Upper lobe of left lung (tissue), 6 donors: Measurements from ENCODE around the gene ARMH3. TPM values are rescaled to one million over a fixed set of nuclear protein-coding genes. Genes with fewer than 3 reads are reported as not detected.

Source experiments
- ATAC-seq, 2 donors: fragments of 200-7000 bp; cut with Tn5 transposase; one replicate each; pipeline ENCODE4 v1.9.1; 2022; ENCODE audit warnings: mild to moderate bottlenecking in 2 of 2, moderate library complexity in 2 of 2; ENCODE audit not compliant: low FRiP score in 2 of 2
- DNase-seq, 2 donors: peaks; one replicate each; pipeline ENCODE4 v3.0.0-alpha.2; 2019 to 2020
- H3K27ac ChIP-seq, 4 donors: fragments of 200-600 bp; sonication (generic); one replicate each; pipeline ENCODE4 v1.5.1; 2016 to 2019
- H3K27me3 ChIP-seq, 4 donors: fragments of 200-600 bp; sonication (generic); one replicate each; pipeline ENCODE4 v1.5.1; 2017 to 2019
- H3K36me3 ChIP-seq, 4 donors: fragments of 200-600 bp; sonication (generic); one replicate each; pipeline ENCODE4 v1.5.1; 2016 to 2019
- H3K4me1 ChIP-seq, 4 donors: fragments of 200-600 bp; sonication (generic); one replicate each; pipeline ENCODE4 v1.5.1; 2018 to 2019
- H3K4me3 ChIP-seq, 4 donors: fragments of 200-600 bp; sonication (generic); one replicate each; pipeline ENCODE4 v1.5.1; 2017 to 2019; ENCODE audit warnings: mild to moderate bottlenecking in 2 of 4, moderate library complexity in 1 of 4
- H3K9me3 ChIP-seq, 4 donors: fragments of 200-600 bp; sonication (generic); one replicate each; pipeline ENCODE4 v1.5.1; 2018 to 2019
- CTCF ChIP-seq, 6 experiments: fragments of 450-650 bp in 4 of 6; fragments of 200-600 bp in 2 of 6; sonication (generic) in 2 of 6; IDR thresholded peaks; one replicate each; pipeline ENCODE4 v1.5.1; 2016 to 2019; ENCODE audit warnings: antibody characterized with exemption in 6 of 6
- EP300 ChIP-seq, 4 donors: sonication (generic); formaldehyde crosslinking; IDR thresholded peaks; one replicate each; pipeline ENCODE4 v1.5.1; 2017; ENCODE audit warnings: antibody characterized with exemption in 4 of 4, control low read depth in 2 of 4
- POLR2A ChIP-seq, 4 donors: fragments of 450-650 bp; IDR thresholded peaks; one replicate each; pipeline ENCODE4 v1.5.1; 2016 to 2017; ENCODE audit warnings: antibody characterized with exemption in 4 of 4, mild to moderate bottlenecking in 2 of 4
- POLR2AphosphoS5 ChIP-seq, 2 donors: sonication (generic); formaldehyde crosslinking; IDR thresholded peaks; one replicate each; pipeline ENCODE4 v1.5.1; 2017; ENCODE audit warnings: antibody characterized with exemption in 2 of 2
- whole genome bisulfite sequencing, 2 donors: methylation state at CpG; one replicate each; pipeline ENCODE4 v1.1.5; 2017 to 2018; 5-methylcytosine and 5-hydroxymethylcytosine counted together
- total RNA-seq, 6 donors: library from RNA; depleted of rRNA in 4 of 6; stranded (reverse); fragments of >200 nt in 4 of 6; gene quantifications; one replicate each; pipeline versions ENCODE4 v1.1.0 to v1.2.1, GENCODE V29; 2016 to 2021
- donor health status: DM: no; HTN: no; CAD: no; lungs with moderate emphysema.
- donor health status: DM: no; HTN: yes; CAD: no; lungs with severe emphysema.

Gene ARMH3
- total RNA-seq, 6 donors from 2014 or later: 14.4 to 39.8 (median 25.5) TPM

- Histone ChIP-seq H3K27me3 (no peaks in the 10 kb centered on the region), H3K4me1 (peaks cover 31 to 44% (median 35%) of the 10 kb centered on the region in 4 donors), H3K27ac (peak overlapping the region in 3 of 4 donors; percentile 1 to 40 (median 26)), H3K4me3 (no peak overlapping the region), H3K9me3 (no peaks in the 10 kb centered on the region), H3K36me3 (peaks cover 0 to 17% (median 0%) of the 10 kb centered on the region in 4 donors)
- ATAC-seq: no peak
- DNase-seq: peak in 1 of 2 donors; percentile 28
- TF ChIP-seq POLR2A (IDR thresholded peaks at IDR 0.05) (no peak), POLR2AphosphoS5 (IDR thresholded peaks at IDR 0.05) (no peak), EP300 (IDR thresholded peaks at IDR 0.05) (no peak), CTCF (IDR thresholded peaks at IDR 0.05) (no peak)
These were observed 13.1 kb upstream of the ARMH3 start for GRCh38 chr10:102069071-102069470.

GRCh38 chr10:102068216-102068615 lies 12.2 kb upstream of the ARMH3 start:
- peaks cover 31 to 44% (median 35%) of the 10 kb centered on the region in 4 donors for H3K4me1 ChIP-seq
- WGBS, 2 donors: 11% methylated on average over 1 of the region's 1 CpG; no CpG with 5 or more reads in 1 of the 2 donors
- TF ChIP-seq POLR2A (IDR thresholded peaks at IDR 0.05): no peak
- TF ChIP-seq CTCF (IDR thresholded peaks at IDR 0.05): no peak
- no peak for TF ChIP-seq POLR2AphosphoS5 (IDR thresholded peaks at IDR 0.05)
- TF ChIP-seq EP300 (IDR thresholded peaks at IDR 0.05): no peak
- peak overlapping the region in 2 of 4 donors; percentile 26 to 40 for H3K27ac ChIP-seq
- H3K27me3 ChIP-seq: no peaks in the 10 kb centered on the region
- H3K9me3 ChIP-seq: no peaks in the 10 kb centered on the region
- ATAC-seq: no peak
- H3K36me3 ChIP-seq: peaks cover 0 to 17% (median 0%) of the 10 kb centered on the region in 4 donors
- no peak for DNase-seq
- no peak overlapping the region for H3K4me3 ChIP-seq

GRCh38 chr10:102067091-102067916 lies 11.3 kb upstream of the ARMH3 start:
- Histone ChIP-seq H3K9me3 (no peaks in the 10 kb centered on the region), H3K36me3 (peaks cover 0 to 17% (median 0%) of the 10 kb centered on the region in 4 donors), H3K27ac (peak overlapping the region in 1 of 4 donors; percentile 5), H3K27me3 (no peaks in the 10 kb centered on the region), H3K4me1 (peaks cover 31 to 44% (median 33%) of the 10 kb centered on the region in 4 donors), H3K4me3 (no peak overlapping the region)
- peak in 1 of 2 donors; percentile 64 for DNase-seq
- TF ChIP-seq POLR2A (IDR thresholded peaks at IDR 0.05) (no peak), EP300 (IDR thresholded peaks at IDR 0.05) (no peak), CTCF (IDR thresholded peaks at IDR 0.05) (no peak), POLR2AphosphoS5 (IDR thresholded peaks at IDR 0.05) (no peak)
- no peak for ATAC-seq
- WGBS, 2 donors: 91 to 93% methylated on average over 18 of the region's 18 CpGs

GRCh38 chr10:102066399-102067088 lies 10.6 kb upstream of the ARMH3 start:
- TF ChIP-seq POLR2A (IDR thresholded peaks at IDR 0.05) (no peak), CTCF (IDR thresholded peaks at IDR 0.05) (no peak), POLR2AphosphoS5 (IDR thresholded peaks at IDR 0.05) (no peak), EP300 (IDR thresholded peaks at IDR 0.05) (no peak)
- H3K4me1 ChIP-seq: peaks cover 31 to 44% (median 33%) of the 10 kb centered on the region in 4 donors
- H3K36me3 ChIP-seq: peaks cover 0 to 17% (median 0%) of the 10 kb centered on the region in 4 donors
- H3K9me3 ChIP-seq: no peaks in the 10 kb centered on the region
- no peaks in the 10 kb centered on the region for H3K27me3 ChIP-seq
- WGBS, 2 donors: 74 to 92% methylated on average over 10 to 16 of the region's 16 CpGs
- peak overlapping the region in 3 of 4 donors; percentile 91 to 99 (median 97) for H3K27ac ChIP-seq
- H3K4me3 ChIP-seq: peak overlapping the region in 3 of 4 donors; percentile 67 to 97 (median 96)
- ATAC-seq (no peak), DNase-seq (peak in 1 of 2 donors; percentile 44)
